Upper lobe of left lung (tissue), 4 donors: Measurements from ENCODE around the gene TGFBR3.

Experiments
- POLR2A ChIP-seq, 4 donors: fragments of 450-650 bp; IDR thresholded peaks; one replicate each; pipeline ENCODE4 v1.5.1; 2016 to 2017; ENCODE audit warnings: antibody characterized with exemption in 4 of 4, mild to moderate bottlenecking in 2 of 4
- POLR2AphosphoS5 ChIP-seq, 2 donors: sonication (generic); formaldehyde crosslinking; IDR thresholded peaks; one replicate each; pipeline ENCODE4 v1.5.1; 2017; ENCODE audit warnings: antibody characterized with exemption in 2 of 2
- TF ChIP-seq, protein P1 (sequence below), 6 experiments: fragments of 450-650 bp in 4 of 6; fragments of 200-600 bp in 2 of 6; sonication (generic) in 2 of 6; IDR thresholded peaks; one replicate each; pipeline ENCODE4 v1.5.1; 2016 to 2019; ENCODE audit warnings: antibody characterized with exemption in 6 of 6

DNA sequence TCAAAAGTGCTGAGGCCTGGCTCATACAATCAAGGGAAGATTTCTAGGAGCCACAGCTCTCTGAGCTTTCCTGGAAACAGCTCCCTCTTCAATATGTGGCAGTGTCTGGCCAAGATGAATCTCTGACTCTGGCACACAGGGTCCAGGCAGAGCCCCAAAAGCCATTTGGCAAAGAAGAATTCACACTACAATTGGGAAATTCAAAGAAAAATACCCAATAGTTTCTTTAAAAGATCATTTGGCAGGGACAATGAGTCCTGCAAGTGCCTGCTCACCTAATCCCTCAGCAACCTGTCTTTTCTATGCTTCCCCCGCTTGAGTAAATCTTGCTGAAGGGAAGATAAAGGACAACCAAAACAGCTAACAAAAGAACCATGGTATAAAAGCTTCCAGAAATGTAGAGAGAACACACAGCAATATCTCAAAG, 124.6 kb downstream of the TGFBR3 start:
- TF ChIP-seq, protein P1, sequence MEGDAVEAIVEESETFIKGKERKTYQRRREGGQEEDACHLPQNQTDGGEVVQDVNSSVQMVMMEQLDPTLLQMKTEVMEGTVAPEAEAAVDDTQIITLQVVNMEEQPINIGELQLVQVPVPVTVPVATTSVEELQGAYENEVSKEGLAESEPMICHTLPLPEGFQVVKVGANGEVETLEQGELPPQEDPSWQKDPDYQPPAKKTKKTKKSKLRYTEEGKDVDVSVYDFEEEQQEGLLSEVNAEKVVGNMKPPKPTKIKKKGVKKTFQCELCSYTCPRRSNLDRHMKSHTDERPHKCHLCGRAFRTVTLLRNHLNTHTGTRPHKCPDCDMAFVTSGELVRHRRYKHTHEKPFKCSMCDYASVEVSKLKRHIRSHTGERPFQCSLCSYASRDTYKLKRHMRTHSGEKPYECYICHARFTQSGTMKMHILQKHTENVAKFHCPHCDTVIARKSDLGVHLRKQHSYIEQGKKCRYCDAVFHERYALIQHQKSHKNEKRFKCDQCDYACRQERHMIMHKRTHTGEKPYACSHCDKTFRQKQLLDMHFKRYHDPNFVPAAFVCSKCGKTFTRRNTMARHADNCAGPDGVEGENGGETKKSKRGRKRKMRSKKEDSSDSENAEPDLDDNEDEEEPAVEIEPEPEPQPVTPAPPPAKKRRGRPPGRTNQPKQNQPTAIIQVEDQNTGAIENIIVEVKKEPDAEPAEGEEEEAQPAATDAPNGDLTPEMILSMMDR (IDR thresholded peaks at IDR 0.05) = no peak
- TF ChIP-seq POLR2AphosphoS5 (IDR thresholded peaks at IDR 0.05) = peak in 1 of 2 donors; percentile 9
- no peak for TF ChIP-seq POLR2A (IDR thresholded peaks at IDR 0.05)
